Measurements from ENCODE around the gene IL15RA. TPM values are rescaled to one million over a fixed set of nuclear protein-coding genes. Genes with fewer than 3 reads are reported as not detected.

Gene IL15RA
- total and polyA plus RNA-seq, 2 of the 8 experiments (the other 6 are each of a cell fraction or from before 2014, with no cell fraction given), result 1.3 to 1.4 TPM

GRCh38 chr10:6005856-6006395 lies 28.6 kb upstream of the IL15RA start (continued):
- TF ChIP-seq CHD7 (IDR thresholded peaks at IDR 0.05; ENCODE audit: insufficient replicate concordance, low read length), result no peak
